Activated CD4-positive, CD25-positive, alpha-beta regulatory T cell treated with anti-CD3 and anti-CD28 coated beads, Interleukin-2, amount 50 U/mL, for 24 hours (primary cell): ENCODE measurements around the gene GLIS2.

Experiments
- ATAC-seq, 2 donors: fragments of 150-1000 bp; cut with Tn5 transposase; one replicate each; pipeline ENCODE4 v1.10.0; 2021; ENCODE audit warnings: mild to moderate bottlenecking in 1 of 2, moderate library complexity in 1 of 2

Gene GLIS2

GRCh38 chr16:4315186-4316107, at the start of gene GLIS2:
TSS of gene GLIS2 (plus strand) at chr16:4316067. CDS start at chr16:4332281, 16,214 bp downstream.
- peak; percentile 22 to 36 for ATAC-seq

DNA sequence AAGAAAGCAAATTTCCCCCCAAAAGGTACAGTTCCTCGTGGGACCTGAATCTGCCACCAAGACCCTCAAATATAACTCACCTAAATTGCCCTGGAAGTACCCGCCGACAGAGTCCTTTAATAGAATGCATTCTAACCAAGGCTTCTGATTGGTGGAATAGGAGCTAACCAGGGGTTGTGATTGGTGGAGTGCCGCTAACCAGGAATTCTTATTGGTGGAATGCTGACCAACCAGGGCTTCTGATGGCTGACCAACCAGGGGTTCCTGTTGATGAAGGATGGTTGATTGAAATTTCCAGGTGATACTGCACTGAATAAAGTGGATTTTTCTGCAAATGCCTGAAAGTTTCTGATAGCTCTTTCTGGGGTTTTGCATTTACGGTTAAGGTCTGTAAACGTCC, 49.5 kb upstream of the GLIS2 start:
- ATAC-seq: no peak

- ATAC-seq: no peak
These were observed 45.8 kb upstream of the GLIS2 start for GRCh38 chr16:4270091-4270490.

- no peak for ATAC-seq
These were observed 45.3 kb upstream of the GLIS2 start for GRCh38 chr16:4270595-4270994.

DNA sequence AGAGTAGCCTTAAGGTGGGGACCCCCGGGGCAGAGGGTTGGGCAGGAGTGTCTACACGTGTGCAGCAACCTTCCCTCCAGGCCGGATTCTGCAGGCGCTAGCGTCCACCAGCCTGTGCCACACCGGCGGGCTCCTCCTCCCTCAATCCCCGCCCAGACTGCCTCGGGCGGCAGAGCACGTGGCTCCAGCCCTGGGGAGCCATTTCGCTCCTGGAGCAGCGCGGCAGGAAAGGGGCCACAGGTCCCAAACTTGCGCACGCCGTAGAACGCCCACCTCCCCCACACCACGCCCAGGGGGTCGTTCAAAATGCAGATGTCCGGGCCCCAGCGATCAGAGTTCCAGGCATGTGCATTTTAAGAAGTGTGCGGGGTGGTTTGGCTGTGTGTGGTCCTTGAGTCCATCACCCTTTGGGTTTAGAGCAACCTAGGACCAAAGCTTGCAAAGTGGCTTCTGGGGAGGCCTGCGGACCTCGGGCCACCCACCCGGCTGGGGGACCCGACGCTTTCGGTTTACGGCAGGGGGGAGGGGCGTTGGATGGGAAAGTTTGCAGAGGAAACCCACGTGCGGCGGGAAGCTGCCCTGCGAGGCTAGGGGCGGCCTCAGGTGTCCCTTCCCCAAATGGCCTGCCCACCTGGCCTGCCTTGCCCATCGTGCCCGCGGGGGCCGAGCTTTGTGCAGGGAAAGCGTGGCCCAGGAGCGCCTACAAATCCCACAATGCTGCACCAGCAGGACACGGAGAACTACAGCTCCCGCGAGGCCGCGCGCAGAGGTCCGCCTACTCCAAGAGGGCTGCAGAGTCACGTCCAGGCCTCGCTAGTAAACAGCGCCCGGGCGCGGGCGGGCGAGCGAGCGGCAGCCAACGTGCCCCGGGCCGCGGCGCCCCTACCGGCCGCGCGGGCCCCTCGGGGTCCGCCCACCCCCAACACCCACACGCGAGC, 44.4 kb upstream of the GLIS2 start:
- ATAC-seq: peak; percentile 89 to 91

GRCh38 chr16:4272114-4272956, 43.5 kb upstream of the GLIS2 start:
- ATAC-seq: peak; percentile 5 to 11

- ATAC-seq: no peak
These were observed 42.0 kb upstream of the GLIS2 start for GRCh38 chr16:4273858-4274311.

- no peak for ATAC-seq
These were observed 40.0 kb upstream of the GLIS2 start for GRCh38 chr16:4275861-4276260.

GRCh38 chr16:4277987-4278513, 37.8 kb upstream of the GLIS2 start:
- no peak for ATAC-seq

- no peak for ATAC-seq
These were observed 35.2 kb upstream of the GLIS2 start for GRCh38 chr16:4280625-4281024.

DNA sequence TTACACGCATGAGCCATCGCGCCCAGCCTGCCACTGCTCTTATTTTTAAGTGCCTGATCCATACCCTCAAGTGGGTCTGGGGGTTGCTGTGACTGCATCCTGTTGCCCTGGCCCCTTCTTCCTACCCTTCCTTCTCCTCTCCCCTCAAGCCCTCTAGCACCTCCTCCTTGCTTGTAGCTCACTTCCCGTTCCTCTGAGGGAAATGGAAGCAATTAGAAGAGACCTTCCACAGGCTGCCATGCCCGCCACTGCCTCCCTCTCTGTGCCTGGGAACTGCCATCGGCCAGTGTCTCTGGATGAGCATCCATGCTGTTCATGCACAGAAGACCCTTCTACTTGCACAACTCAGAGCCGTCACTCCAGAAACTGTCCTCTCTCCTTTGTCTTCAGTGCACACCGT, 32.4 kb upstream of the GLIS2 start:
- ATAC-seq: no peak

GRCh38 chr16:4283939-4284338, 31.9 kb upstream of the GLIS2 start:
- ATAC-seq: no peak

DNA sequence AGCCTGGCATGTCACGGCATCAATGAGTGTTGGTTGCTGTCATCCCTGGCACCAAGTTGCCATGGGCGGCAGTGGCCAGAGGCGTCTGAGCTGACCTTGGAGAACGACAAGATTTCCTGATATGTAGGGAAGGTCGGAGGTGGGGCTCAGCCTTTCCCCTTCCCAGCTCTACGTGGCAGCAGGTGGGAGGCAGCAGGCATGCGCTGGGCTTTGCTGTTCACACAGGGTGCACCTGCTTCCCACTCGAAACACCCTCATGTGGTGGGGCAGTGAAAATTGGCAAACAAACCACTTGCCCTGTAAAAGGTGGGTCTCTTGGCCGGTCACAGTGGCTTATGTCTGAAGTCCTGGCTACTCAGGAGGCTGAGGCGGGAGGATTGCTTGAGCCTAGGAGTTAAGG, 30.7 kb upstream of the GLIS2 start:
- ATAC-seq: no peak

GRCh38 chr16:4288148-4288921, 27.5 kb upstream of the GLIS2 start:
- ATAC-seq: peak; percentile 92 to 95

DNA sequence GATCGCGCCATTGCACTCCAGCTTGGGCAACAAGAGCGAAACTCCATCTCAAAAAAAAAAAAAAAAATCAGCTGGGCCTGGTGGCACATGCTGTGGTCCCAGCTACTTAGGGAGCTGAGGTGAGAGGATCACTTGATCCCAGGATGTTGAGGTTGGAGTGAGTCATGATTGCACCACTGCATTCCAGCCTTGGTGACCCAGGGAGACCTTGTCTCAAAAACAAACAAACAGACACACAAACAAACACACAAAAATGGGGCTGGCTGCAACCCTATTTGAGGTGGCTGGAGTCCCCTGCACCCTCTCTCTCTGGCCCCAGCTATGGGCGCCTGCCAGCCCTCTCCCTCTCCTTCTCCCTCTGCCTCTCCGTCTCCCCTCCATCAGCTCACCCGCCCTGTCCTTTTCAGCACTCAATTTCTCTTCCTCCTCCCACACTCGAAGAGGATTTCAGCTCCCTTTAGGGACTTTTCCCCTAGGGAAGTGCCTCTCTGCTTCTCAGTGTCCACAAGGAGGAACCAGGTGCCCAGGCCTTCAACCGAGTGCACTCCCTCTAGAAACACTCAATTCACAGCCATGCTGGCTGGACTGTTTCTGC, 25.5 kb upstream of the GLIS2 start:
- ATAC-seq: no peak

DNA sequence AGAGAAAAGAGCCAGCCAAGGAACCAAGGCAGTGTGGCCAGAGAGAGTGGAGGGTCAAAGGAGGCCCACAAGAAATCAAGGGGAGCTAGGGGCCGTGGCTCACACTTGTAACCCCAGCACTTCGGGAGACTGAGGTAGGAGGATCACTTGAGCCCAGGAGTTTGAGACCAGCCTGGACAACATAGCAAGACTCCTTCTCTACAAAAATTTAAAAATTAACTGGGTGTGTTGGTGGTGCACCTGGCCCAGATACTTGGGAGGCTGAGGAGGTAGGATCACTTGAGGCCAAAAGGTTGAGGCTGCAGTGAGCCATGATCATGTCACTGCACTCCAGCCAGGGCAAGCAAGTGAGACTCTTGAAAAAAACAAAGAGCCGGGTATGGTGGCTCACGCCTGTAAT, 24.2 kb upstream of the GLIS2 start:
- ATAC-seq: no peak

GRCh38 chr16:4293181-4293716, 22.6 kb upstream of the GLIS2 start:
- ATAC-seq: no peak

GRCh38 chr16:4293822-4294457, 21.9 kb upstream of the GLIS2 start:
- no peak for ATAC-seq

GRCh38 chr16:4295581-4295980, 20.3 kb upstream of the GLIS2 start:
- no peak for ATAC-seq

DNA sequence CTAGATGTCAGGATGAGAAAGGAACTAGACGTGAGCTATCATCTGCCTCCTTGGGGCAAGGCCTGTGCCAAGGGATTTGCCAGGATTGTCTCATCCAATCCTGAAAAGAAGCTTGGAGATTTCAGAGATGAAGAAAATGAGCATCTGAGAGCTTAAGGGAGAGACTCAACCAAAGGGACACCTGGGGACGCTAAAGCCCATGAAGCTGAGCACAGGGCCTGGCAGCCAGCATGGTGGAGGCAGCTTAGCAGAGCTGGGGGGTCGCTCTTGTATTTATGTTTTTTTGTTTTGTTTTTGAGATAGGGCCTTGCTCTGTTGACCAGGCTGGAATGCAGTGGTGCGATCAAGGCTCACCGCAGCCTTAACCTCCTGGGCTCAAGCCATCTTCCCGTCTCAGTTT, 18.4 kb upstream of the GLIS2 start:
- no peak for ATAC-seq
